HepG2 (cell line): ENCODE results near the gene PPP1R12A. TPM values are rescaled to one million over a fixed set of nuclear protein-coding genes. Genes with fewer than 3 reads are reported as not detected.

Experiments
- LRRFIP1 ChIP-seq: sonication (generic); formaldehyde crosslinking; conservative IDR thresholded peaks from 2 replicates; pipeline ENCODE4 v1.4.0; 2020; ENCODE audit warnings: missing genetic modification reagents
- NFE2L2 ChIP-seq: fragments of 150-350 bp; IDR thresholded peaks from 2 replicates; pipeline ENCODE4 v1.6.1; 2014; ENCODE audit warnings: low read length
- SPEN ChIP-seq: sonication (generic); formaldehyde crosslinking; IDR thresholded peaks from 2 replicates; pipeline ENCODE4 v1.5.1; 2020; ENCODE audit warnings: low read depth, mild to moderate bottlenecking, missing genetic modification reagents
- TBX3 ChIP-seq: fragments of 450-650 bp; IDR thresholded peaks from 2 replicates; pipeline ENCODE4 v1.6.1; 2017; ENCODE audit warnings: antibody characterized with exemption, mild to moderate bottlenecking, inconsistent platforms, borderline replicate concordance
- ZEB1 ChIP-seq: IDR thresholded peaks from 2 replicates; pipeline ENCODE4 v1.6.1; 2012; ENCODE audit warnings: mild to moderate bottlenecking, low read depth, inconsistent platforms; ENCODE audit not compliant: insufficient replicate concordance
- ZNF180 ChIP-seq: sonication (generic); formaldehyde crosslinking; IDR thresholded peaks from 2 replicates; pipeline ENCODE4 v1.4.0; 2020; ENCODE audit warnings: low read depth, missing genetic modification reagents, borderline replicate concordance
- polyA plus RNA-seq, 8 experiments: library from polyadenylated mRNA; depleted of rRNA in 3 of 8; stranded (reverse) in 7 of 8; unstranded in 1 of 8; fragments of >200 nt; fragmentation: Illumina TruSeq in 4 of 8; extraction: Trizol in 4 of 8; gene quantifications; 2 replicates each; pipeline versions ENCODE4 v1.2.1 to v1.2.3, GENCODE V29; 2011 to 2016; ENCODE audit warnings: low read depth in 4 of 8, missing spikeins in 1 of 8, mixed read lengths in 1 of 8; ENCODE audit not compliant: insufficient read depth in 1 of 8
- total RNA-seq, 5 experiments: library from RNA; depleted of rRNA; stranded (reverse); fragments of >200 nt; fragmentation: Illumina TruSeq; extraction: Trizol; gene quantifications; 2 replicates each; pipeline ENCODE4 v1.2.3, GENCODE V29; 2016; ENCODE audit warnings: low read depth in 1 of 5
- TF ChIP-seq, protein P1 (sequence below): sonication (generic); formaldehyde crosslinking; IDR thresholded peaks from 2 replicates; pipeline ENCODE4 v1.4.0; 2020; ENCODE audit warnings: missing genetic modification reagents

PPP1R12A gene
- total and polyA plus RNA-seq, 2 of the 13 experiments (the other 11 are each of a cell fraction or from before 2014, with no cell fraction given), result 23.8 to 50.0 TPM

- no peak for TF ChIP-seq NFE2L2
- no peak for TF ChIP-seq TBX3
- TF ChIP-seq ZEB1, result no peak
- no peak for TF ChIP-seq LRRFIP1 (CRISPR knock-in tag)
- no peak for TF ChIP-seq SPEN (CRISPR knock-in tag)
- TF ChIP-seq ZNF180 (CRISPR knock-in tag), result no peak
- TF ChIP-seq, protein P1, sequence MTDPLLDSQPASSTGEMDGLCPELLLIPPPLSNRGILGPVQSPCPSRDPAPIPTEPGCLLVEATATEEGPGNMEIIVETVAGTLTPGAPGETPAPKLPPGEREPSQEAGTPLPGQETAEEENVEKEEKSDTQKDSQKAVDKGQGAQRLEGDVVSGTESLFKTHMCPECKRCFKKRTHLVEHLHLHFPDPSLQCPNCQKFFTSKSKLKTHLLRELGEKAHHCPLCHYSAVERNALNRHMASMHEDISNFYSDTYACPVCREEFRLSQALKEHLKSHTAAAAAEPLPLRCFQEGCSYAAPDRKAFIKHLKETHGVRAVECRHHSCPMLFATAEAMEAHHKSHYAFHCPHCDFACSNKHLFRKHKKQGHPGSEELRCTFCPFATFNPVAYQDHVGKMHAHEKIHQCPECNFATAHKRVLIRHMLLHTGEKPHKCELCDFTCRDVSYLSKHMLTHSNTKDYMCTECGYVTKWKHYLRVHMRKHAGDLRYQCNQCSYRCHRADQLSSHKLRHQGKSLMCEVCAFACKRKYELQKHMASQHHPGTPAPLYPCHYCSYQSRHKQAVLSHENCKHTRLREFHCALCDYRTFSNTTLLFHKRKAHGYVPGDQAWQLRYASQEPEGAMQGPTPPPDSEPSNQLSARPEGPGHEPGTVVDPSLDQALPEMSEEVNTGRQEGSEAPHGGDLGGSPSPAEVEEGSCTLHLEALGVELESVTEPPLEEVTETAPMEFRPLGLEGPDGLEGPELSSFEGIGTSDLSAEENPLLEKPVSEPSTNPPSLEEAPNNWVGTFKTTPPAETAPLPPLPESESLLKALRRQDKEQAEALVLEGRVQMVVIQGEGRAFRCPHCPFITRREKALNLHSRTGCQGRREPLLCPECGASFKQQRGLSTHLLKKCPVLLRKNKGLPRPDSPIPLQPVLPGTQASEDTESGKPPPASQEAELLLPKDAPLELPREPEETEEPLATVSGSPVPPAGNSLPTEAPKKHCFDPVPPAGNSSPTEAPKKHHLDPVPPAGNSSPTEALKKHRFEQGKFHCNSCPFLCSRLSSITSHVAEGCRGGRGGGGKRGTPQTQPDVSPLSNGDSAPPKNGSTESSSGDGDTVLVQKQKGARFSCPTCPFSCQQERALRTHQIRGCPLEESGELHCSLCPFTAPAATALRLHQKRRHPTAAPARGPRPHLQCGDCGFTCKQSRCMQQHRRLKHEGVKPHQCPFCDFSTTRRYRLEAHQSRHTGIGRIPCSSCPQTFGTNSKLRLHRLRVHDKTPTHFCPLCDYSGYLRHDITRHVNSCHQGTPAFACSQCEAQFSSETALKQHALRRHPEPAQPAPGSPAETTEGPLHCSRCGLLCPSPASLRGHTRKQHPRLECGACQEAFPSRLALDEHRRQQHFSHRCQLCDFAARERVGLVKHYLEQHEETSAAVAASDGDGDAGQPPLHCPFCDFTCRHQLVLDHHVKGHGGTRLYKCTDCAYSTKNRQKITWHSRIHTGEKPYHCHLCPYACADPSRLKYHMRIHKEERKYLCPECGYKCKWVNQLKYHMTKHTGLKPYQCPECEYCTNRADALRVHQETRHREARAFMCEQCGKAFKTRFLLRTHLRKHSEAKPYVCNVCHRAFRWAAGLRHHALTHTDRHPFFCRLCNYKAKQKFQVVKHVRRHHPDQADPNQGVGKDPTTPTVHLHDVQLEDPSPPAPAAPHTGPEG (CRISPR knock-in tag), result no peak
- TF ChIP-seq, all 625 proteins: peak for 0
Observed at GRCh38 chr12:79927772-79928474, 7.0 kb downstream of the PPP1R12A start (continued).
